Spleen (tissue), 7 donors: ENCODE data around the gene RPS6KL1.

Experiments used
- POLR2A ChIP-seq, 3 donors: fragments of 450-650 bp; IDR thresholded peaks; one replicate each; pipeline ENCODE4 v1.5.1; 2017; ENCODE audit warnings: antibody characterized with exemption in 3 of 3, mild to moderate bottlenecking in 1 of 3
- POLR2AphosphoS5 ChIP-seq, 3 donors: sonication (generic); formaldehyde crosslinking; IDR thresholded peaks; one replicate each; pipeline ENCODE4 v1.5.1; 2017; ENCODE audit warnings: antibody characterized with exemption in 3 of 3
- TF ChIP-seq, protein P1 (sequence below), 11 experiments: fragments of 200-600 bp in 7 of 11; fragments of 450-650 bp in 4 of 11; sonication (generic) in 4 of 11; IDR thresholded peaks in 8 of 11; conservative IDR thresholded peaks in 3 of 11; 1 replicate in 7 of 11; 2 replicates in 4 of 11; pipeline versions ENCODE4 v1.4.0 to v1.8.0; 2016 to 2021; ENCODE audit warnings: antibody characterized with exemption in 11 of 11, inconsistent platforms in 4 of 11, mild to moderate bottlenecking in 1 of 11
- donor health status: DM: no; HTN: no; CAD: no; lungs with moderate emphysema.
- donor health status: DM: no; HTN: no; CAD: no.
- donor health status: DM: no; HTN: no; CAD: no.

DNA sequence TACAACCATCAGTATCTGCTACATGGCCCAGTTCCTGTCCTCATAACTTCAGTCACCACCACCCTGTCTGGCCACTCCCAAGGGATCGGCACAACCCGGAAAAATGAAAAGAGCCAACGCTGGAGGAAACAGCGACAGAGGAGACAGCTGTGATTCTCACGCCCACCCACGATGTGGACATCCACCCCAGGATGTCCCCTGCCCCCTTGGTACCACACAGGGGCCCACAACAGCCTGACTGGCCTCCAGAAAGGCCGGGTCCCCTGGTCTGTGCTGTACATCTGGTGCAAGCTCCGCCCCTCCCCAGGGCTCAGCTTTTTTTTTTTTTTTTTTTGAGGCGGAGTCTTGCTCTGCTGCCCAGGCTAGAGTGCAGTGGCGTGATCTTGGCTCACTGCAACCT lies 12.5 kb downstream of the RPS6KL1 start:
- TF ChIP-seq, protein P1, sequence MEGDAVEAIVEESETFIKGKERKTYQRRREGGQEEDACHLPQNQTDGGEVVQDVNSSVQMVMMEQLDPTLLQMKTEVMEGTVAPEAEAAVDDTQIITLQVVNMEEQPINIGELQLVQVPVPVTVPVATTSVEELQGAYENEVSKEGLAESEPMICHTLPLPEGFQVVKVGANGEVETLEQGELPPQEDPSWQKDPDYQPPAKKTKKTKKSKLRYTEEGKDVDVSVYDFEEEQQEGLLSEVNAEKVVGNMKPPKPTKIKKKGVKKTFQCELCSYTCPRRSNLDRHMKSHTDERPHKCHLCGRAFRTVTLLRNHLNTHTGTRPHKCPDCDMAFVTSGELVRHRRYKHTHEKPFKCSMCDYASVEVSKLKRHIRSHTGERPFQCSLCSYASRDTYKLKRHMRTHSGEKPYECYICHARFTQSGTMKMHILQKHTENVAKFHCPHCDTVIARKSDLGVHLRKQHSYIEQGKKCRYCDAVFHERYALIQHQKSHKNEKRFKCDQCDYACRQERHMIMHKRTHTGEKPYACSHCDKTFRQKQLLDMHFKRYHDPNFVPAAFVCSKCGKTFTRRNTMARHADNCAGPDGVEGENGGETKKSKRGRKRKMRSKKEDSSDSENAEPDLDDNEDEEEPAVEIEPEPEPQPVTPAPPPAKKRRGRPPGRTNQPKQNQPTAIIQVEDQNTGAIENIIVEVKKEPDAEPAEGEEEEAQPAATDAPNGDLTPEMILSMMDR (IDR thresholded peaks at IDR 0.05 in 8 of 11, conservative IDR thresholded peaks at IDR 0.05 in 3 of 11) = no peak
- no peak for TF ChIP-seq POLR2A (IDR thresholded peaks at IDR 0.05)
- TF ChIP-seq POLR2AphosphoS5 (IDR thresholded peaks at IDR 0.05) = no peak
